Parathyroid adenoma (tissue), 2 donors: ENCODE results near the gene RNPEP.

Experiments used
- H2AFZ ChIP-seq: fragments of 300-600 bp; sonication (generic); one replicate; pipeline ENCODE4 v1.7.0; 2017; ENCODE audit warnings: antibody characterized with exemption, mild to moderate bottlenecking
- H3K27ac ChIP-seq: fragments of 300-600 bp; sonication (generic); one replicate; pipeline ENCODE4 v1.7.0; 2017
- H3K27me3 ChIP-seq: fragments of 300-600 bp; sonication (generic); one replicate; pipeline ENCODE4 v1.7.0; 2017; ENCODE audit warnings: low read length; ENCODE audit not compliant: control insufficient read depth, insufficient read depth
- H3K36me3 ChIP-seq: fragments of 300-600 bp; sonication (generic); one replicate; pipeline ENCODE4 v1.7.0; 2017; ENCODE audit warnings: low read length; ENCODE audit not compliant: control insufficient read depth, insufficient read depth
- H3K4me1 ChIP-seq: fragments of 300-600 bp; sonication (generic); one replicate; pipeline ENCODE4 v1.7.0; 2017; ENCODE audit warnings: control low read depth
- H3K4me2 ChIP-seq: fragments of 300-600 bp; sonication (generic); one replicate; pipeline ENCODE4 v1.7.0; 2017; ENCODE audit warnings: low read length
- H3K4me3 ChIP-seq: fragments of 300-600 bp; sonication (generic); one replicate; pipeline ENCODE4 v1.7.0; 2017; ENCODE audit warnings: low read depth, low read length
- H3K79me2 ChIP-seq: fragments of 300-600 bp; sonication (generic); one replicate; pipeline ENCODE4 v1.7.0; 2017; ENCODE audit warnings: control low read depth
- H3K9ac ChIP-seq: fragments of 300-600 bp; sonication (generic); one replicate; pipeline ENCODE4 v1.7.0; 2017; ENCODE audit warnings: mild to moderate bottlenecking
- H3K9me3 ChIP-seq: fragments of 300-600 bp; sonication (generic); one replicate; pipeline ENCODE4 v1.7.0; 2017; ENCODE audit warnings: low read length; ENCODE audit not compliant: control insufficient read depth
- TF ChIP-seq, protein P1 (sequence below): fragments of 300-600 bp; sonication (generic); IDR thresholded peaks from one replicate; pipeline ENCODE4 v1.7.0; 2017; ENCODE audit warnings: antibody characterized with exemption, mild to moderate bottlenecking
- donor health status: primary hyperparathyroidism.

RNPEP gene

DNA sequence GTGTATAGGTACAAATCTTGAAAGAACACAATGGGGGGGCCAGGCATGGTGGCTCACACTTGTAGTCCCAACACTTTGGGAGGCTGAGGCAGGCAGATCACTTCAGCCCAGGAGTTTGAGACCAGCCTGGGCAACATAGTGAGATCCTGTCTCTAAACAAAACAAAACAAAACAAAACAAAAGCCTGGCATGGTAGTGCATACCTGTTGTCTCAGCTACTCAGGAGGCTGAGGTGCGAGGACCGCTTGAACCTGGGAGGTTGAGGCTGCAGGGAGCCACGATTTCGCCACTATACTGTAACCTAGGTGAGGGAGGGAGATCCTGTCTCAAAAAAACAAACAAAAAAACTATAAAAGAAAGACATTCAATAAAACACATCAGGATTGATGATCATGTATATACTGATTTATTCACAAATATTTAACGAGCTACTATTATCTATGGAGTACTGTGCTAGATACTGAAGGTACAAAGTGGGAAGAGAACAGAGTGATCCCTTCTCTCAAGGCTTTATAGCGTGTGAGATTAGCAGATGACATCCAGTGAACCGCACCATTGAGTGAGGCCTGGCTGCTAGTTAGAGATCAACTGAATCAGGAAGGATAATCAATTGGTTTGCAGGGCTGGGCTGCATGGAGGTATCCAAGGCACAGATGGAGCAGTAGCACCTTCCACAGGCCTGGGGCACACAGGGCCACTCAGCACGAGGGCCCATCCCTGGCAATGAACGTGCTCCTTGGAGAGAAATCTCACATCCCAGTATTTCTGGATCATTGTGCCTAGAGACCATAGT lies 54.3 kb downstream of the RNPEP start:
- no peaks in the 10 kb centered on the region for H3K79me2 ChIP-seq
- no peak overlapping the region for H2AFZ ChIP-seq
- H3K4me2 ChIP-seq = no peak overlapping the region
- H3K4me3 ChIP-seq = no peak overlapping the region
- TF ChIP-seq, protein P1, sequence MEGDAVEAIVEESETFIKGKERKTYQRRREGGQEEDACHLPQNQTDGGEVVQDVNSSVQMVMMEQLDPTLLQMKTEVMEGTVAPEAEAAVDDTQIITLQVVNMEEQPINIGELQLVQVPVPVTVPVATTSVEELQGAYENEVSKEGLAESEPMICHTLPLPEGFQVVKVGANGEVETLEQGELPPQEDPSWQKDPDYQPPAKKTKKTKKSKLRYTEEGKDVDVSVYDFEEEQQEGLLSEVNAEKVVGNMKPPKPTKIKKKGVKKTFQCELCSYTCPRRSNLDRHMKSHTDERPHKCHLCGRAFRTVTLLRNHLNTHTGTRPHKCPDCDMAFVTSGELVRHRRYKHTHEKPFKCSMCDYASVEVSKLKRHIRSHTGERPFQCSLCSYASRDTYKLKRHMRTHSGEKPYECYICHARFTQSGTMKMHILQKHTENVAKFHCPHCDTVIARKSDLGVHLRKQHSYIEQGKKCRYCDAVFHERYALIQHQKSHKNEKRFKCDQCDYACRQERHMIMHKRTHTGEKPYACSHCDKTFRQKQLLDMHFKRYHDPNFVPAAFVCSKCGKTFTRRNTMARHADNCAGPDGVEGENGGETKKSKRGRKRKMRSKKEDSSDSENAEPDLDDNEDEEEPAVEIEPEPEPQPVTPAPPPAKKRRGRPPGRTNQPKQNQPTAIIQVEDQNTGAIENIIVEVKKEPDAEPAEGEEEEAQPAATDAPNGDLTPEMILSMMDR = no peak
- H3K27ac ChIP-seq = no peak overlapping the region
- H3K9me3 ChIP-seq = no peaks in the 10 kb centered on the region
- no peaks in the 10 kb centered on the region for H3K4me1 ChIP-seq
- H3K9ac ChIP-seq = no peak overlapping the region
- no peaks in the 10 kb centered on the region for H3K36me3 ChIP-seq
- H3K27me3 ChIP-seq = no peaks in the 10 kb centered on the region

DNA sequence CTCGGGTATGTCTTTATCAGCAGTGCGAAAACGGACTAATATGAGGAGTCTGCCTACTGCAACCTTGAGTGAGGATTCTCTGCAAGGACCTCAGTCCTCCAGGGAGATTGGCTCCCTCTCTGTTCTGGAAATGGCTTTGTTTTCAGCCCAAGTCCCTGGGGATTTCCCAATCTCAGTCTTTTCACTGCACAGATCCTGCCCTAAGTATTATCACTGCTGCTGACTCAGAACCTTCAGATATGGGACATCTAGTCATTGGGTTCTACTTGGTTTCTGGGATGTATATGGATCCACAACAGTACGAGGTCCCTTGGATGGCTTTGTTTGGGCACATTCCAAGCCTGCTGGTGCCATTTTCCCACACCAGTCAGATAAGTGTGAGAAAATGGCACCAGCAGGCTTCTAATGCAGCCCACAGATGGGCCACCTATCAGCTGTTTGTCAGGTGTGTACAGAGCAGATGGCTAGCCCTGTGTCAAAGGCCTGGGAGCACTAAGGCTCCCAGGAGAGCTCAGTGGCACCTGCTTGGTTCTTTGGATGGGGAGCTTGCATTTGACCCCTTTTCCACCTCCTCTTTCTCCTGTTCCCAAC lies 55.4 kb downstream of the RNPEP start:
- H3K27me3 ChIP-seq = no peaks in the 10 kb centered on the region
- no peak overlapping the region for H3K4me2 ChIP-seq
- no peak overlapping the region for H3K27ac ChIP-seq
- H2AFZ ChIP-seq = no peak overlapping the region
- H3K36me3 ChIP-seq = no peaks in the 10 kb centered on the region
- H3K9ac ChIP-seq = no peak overlapping the region
- H3K4me1 ChIP-seq = no peaks in the 10 kb centered on the region
- no peaks in the 10 kb centered on the region for H3K9me3 ChIP-seq
- H3K79me2 ChIP-seq = no peaks in the 10 kb centered on the region
- no peak overlapping the region for H3K4me3 ChIP-seq
- TF ChIP-seq, protein P1 = no peak

DNA sequence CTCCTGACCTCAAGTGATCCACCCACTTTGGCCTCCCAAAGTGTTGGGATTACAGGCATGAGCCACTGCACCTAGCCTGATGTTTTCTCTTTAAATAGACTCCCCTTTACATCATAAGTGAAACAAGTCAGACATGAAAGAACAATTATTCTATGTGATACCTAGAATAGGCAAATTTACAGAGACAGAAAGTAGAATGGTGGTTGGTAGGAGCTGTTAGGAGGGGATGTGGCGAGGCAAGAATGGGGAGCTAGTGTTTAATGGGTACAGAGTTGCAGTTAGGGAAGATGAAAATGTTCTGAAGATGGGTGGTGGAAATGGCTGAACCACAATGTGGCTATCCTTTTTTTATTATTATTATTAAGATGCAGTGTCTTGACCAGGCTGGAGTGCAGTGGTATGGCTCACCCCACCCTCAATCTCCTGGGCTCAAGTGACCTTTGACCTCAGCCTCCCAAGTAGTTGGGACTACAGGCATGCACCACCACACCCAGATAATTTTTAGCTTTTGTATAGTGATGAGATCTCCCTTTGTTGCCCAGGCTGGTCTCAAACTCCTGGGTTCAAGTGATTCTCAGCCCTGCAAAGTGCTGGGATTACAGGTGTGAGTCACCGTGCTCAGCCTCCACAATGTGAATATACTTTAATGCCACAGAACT lies 56.4 kb downstream of the RNPEP start:
- no peaks in the 10 kb centered on the region for H3K79me2 ChIP-seq
- TF ChIP-seq, protein P1 = no peak

DNA sequence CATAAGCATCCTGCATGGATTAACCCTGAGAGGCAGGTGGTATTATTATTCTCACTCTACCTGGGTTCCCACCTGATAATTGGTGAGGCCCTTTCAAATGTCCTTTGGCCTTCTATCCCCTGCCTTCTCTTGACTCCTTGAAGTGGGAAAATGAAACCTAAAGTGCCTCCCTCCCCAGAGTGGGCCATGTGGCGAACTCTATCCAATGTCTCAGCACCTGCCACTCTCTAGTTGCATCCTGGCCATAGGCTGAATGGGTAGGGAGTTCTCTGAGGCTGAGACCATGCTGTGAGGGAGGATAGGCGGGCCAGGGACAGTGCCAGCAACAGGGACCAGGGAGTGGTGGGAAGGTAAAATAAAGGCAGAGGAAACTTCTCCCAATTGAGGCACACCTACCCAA lies 63.3 kb downstream of the RNPEP start:
- Histone ChIP-seq H3K27me3 (no peaks in the 10 kb centered on the region), H3K27ac (no peak overlapping the region), H3K9ac (no peak overlapping the region), H3K79me2 (no peaks in the 10 kb centered on the region), H3K9me3 (no peaks in the 10 kb centered on the region), H2AFZ (no peak overlapping the region), H3K4me2 (no peak overlapping the region), H3K36me3 (no peaks in the 10 kb centered on the region), H3K4me3 (no peak overlapping the region), H3K4me1 (no peaks in the 10 kb centered on the region)
- TF ChIP-seq, protein P1 = no peak

More for the DNA sequence above, 56.4 kb downstream of the RNPEP start:
- Histone ChIP-seq H3K4me3 (no peak overlapping the region), H3K27ac (no peak overlapping the region), H3K9ac (no peak overlapping the region), H3K36me3 (no peaks in the 10 kb centered on the region), H3K27me3 (no peaks in the 10 kb centered on the region), H3K9me3 (no peaks in the 10 kb centered on the region), H3K4me1 (no peaks in the 10 kb centered on the region), H2AFZ (no peak overlapping the region), H3K4me2 (no peak overlapping the region)
